Stimulated activated CD4-positive, alpha-beta T cell treated with anti-CD3 and anti-CD28 coated beads, TNF-alpha, amount 100 ng/mL, for 48 hours (primary cell): ENCODE data around the gene CENPV.

Source experiments
- DNase-seq, 3 donors: peaks; one replicate each; pipeline ENCODE4 v3.0.0-alpha.2; 2020; ENCODE audit warnings: low read depth in 3 of 3

The CENPV gene

DNA sequence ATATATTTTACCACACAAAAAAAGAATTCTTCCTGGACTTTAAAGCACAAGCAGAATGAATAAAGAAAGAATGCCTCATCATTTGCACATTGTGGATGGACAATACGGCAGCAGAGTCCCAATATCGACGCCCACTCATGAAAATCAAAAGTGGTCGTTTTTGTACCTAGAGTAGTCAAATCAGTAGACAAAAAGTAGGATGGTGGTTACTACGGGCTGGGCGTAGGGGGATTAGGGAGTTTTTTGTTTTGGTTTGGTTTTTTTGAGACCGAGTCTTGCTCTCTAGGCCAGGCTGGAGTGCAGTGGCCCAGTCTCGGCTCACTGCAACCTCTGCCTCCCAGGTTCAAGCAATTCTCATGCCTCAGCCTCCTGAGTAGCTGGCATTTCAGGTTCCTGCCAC lies 8.6 kb upstream of the CENPV start:
- no peak for DNase-seq

- DNase-seq: no peak
Observed at GRCh38 chr17:16358394-16358793, 5.1 kb upstream of the CENPV start.

- no peak for DNase-seq
Observed at GRCh38 chr17:16354585-16354984, 1.3 kb upstream of the CENPV start.

DNA sequence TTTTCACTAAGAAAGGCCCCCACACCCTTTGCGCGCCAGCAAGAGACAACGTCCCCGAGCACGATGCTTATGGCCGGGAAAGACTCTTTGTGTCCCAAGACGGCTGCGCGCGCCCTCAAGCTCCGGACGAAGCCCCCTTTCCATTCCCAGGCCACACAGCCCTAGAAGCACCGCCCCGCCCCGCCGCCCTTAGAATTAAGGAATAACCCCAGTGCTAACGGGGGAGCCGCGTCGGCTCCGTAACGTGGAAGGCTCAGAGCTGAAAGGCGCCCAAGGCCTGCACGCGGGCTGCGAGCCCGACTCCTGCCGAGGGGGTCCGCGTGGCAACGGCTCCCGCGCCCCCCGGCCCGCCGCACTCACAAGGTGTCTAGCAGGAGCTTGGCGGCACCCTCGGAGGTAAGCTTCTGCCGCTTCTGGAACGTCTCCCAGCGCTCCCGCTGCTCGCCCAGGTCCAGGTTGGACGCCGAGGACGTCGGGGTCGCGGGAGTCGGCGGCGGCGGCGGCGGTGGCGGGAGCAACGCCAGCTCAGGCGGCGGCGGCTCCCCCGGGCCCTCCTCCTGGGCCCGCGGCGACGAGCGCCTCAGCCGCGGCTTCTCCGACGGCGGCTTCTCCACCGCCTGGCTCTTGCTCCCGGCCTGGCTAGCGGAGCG lies 477 bp downstream of the CENPV start:
- peak in 1 of 3 donors; percentile 39 for DNase-seq

DNA sequence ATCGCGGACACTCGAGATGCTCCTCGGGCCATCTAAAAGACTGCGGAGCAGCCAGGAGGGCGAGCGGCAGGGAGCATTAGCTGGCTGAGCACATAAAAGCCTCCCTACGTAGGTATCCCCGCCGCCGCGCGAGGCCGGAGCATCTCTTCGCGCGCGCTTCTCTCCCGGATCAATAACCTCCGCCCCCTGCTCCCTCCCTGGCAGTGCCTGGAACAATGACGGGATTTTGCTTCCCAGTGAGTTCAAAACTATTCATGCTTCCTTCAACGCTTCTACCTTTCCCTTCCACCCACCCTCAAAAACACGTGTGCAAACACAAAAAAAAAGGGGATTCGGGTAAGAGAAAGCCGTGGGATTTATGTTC lies 984 bp downstream of the CENPV start:
- peak in 1 of 3 donors; percentile 26 for DNase-seq

DNA sequence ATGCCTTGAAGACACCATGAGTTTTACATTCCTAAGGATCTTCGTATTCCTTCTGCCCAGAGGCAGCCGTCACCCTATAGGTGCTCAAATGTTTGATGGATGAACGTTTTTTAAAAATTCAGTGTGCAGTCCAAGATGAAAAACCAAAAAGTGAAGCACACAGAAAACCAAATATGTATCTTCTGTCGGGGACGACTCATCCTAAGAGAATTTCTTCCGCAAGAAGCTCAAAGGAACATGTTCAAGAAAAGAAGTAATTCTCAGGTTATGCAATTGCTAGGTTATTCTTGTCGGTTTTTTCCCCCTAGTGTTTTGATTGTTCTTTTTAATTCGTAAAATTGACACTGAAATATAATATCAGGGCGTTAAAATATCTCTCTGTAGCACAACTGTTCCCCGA lies 1.4 kb downstream of the CENPV start:
- DNase-seq: no peak

DNA sequence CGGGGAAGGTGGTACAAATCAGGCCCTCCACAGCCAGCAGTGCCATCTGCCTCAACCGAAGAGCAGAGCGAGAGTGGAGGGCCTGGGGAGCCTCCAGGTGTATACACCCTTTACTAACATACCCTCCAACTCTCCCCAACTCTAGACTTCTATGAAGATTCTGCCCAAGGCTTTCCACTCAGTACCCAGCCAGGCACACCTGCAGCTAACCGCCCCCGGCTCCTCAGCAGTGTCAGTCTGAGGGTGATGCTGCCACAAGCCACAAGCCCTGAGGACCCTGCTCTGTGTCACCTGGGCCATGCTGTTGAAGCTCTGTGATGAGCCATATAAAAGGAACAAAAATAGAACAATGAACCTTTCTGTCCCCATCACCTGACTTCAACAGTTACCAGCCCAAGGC lies 3.8 kb downstream of the CENPV start:
- no peak for DNase-seq

DNA sequence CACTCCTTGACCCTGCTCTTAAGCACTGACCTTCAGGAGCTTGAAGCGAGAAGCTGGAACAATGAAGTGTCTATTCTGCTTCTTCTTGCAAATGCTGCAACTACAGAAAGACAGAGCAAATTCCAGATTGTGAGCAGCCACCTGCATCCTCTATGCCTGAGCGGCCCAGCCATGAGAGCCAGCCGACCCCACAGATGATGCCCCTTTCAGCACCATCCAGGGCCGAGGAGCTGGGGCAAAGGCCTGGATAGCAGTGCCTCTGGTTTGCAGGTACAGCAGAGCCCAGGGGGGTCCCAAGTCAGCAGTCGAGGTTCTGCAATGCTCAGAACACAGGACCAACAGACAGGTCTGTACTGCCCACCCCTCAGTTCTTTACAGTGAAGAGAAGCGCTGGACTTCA lies 4.7 kb downstream of the CENPV start:
- DNase-seq: no peak

GRCh38 chr17:16346721-16347271 lies 6.5 kb downstream of the CENPV start:
- no peak for DNase-seq

DNA sequence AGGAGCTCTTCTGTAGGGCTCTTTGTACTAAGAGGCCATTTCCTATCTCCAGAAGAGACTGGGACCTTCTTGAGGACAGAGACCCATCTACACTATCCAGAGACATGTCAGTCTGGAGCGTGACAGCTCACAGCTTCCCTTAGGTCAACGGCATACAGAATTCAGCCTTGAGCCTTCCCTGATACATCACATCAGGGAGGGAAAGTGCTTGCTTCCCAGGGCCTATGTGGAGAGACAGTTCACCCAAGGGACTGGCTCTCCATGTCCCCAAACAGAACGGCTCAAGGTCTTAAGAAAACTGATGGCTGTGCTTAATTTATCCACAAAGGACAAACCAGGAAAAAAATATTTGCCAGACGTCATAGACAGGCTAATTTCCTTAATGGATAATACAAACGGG lies 7.7 kb downstream of the CENPV start:
- no peak for DNase-seq

GRCh38 chr17:16343569-16343968 lies 9.7 kb downstream of the CENPV start:
- no peak for DNase-seq

DNA sequence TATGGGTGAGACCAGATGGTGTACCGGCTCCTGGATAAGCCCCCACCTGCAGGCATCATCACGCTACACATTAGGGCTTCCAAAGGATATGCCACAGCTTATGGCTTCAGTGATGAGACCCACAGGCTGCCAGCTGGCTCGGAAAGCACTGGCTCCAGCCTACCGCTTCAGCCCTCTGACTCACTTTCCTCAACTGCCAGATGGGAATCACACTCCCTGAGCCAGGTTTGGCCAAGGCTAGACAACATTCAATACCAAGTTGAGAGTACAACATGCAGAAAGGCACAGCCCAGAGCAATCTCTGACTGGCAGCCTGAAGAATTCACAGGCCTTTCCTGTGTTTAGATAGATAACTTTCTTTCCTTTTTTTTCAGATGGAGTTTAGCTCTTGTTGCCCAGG lies 10.3 kb downstream of the CENPV start:
- no peak for DNase-seq

GRCh38 chr17:16339959-16340358 lies 13.3 kb downstream of the CENPV start:
- no peak for DNase-seq

GRCh38 chr17:16339402-16339801 lies 13.9 kb downstream of the CENPV start:
- DNase-seq: no peak

GRCh38 chr17:16338391-16338790 lies 14.9 kb downstream of the CENPV start:
- DNase-seq: no peak

- no peak for DNase-seq
Observed at GRCh38 chr17:16329519-16330271, 23.6 kb downstream of the CENPV start.

GRCh38 chr17:16328997-16329396 lies 24.3 kb downstream of the CENPV start:
- DNase-seq: no peak

DNA sequence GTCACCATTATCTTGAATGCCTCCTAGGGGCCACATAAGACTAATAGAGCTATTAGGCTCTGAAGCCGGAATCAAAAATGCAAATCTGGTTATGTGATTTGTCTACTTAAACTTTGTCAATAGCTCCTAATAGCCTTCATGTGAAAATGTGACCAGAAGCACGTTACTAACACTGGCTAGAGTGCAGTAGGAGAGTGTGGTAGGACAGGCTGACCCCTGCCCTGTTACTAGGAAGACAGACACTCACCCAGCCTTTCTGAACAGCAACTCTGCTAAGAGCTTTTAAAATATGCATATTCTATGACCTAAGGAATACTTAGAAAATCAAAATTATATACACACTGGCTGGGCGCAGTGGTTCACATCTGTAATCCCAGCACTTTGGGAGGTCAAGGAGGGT lies 26.3 kb downstream of the CENPV start:
- no peak for DNase-seq

DNA sequence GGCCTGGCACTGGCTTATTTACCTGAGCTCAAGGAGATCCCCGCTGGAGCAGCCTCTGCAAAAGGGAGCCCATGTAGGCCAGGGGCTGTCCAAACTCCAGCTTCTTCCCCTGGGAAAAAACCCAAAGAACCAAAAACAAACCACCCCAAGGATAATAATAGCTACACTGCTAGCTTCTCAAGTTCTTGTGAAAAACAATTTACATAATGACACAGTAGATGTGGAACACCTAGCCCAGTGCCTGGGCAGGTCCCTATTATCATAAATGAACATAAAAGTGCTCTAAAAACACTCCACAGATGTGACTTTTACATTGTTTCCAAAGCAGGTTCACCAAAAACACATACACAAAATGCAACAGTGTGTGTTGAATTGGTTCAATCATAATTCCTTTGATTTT lies 27.3 kb downstream of the CENPV start:
- DNase-seq: no peak

DNA sequence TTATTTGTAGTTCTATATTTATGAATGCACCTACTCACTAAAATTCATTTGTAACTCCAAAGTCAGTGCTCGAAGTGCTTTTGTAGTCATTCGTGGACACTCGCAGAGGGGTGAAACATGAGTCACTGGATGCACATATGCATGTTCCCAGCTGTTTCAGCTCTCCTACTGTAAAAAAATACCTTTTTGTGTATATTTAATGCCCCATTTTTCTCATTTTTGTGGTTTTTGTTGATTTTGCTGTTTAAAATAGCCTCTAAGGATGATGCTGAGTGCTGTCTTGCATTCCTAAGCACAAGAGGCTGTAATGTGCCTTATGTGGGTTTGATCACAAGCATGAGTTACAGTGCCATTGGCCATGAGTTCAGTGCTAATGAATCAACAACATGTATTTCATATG lies 30.6 kb downstream of the CENPV start:
- no peak for DNase-seq

GRCh38 chr17:16319969-16320368 lies 33.3 kb downstream of the CENPV start:
- no peak for DNase-seq

DNA sequence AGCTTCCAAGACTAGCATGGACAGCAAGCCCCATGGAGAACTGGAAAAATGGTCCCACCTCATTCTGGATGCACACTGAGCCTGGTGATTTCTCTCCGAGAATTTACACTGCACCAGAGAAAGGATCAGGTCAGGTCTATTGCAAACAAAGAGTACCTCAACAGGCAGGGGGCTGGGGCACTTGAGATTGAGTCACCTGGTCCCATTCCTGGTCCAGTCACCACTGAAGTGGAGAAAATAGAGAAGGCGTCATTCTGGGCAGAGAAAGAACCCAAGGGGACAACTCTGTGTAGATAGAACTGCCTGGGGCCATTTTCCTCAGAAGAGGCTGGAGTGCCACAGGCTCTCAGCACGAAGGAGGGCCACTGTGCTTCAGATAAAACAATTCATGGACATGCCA lies 38.4 kb downstream of the CENPV start:
- no peak for DNase-seq

DNA sequence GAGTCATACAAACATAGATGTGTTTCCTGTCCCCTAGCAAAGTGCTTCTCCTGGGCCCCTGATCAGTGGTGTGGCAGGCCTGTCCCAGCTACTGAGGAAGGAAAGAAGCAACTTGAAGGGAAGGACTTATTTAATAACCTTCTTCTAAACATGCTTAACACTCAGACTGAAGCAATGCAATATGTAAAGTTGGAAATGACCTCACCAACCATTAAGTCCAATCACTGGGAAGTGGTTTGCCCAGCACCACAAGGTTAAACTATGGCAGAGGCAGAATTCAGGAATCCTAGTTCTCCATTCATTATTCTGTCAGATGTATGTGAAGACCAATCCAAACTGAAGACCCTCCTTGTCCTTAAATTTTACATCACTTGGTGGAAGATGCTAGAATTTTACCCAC lies 39.1 kb downstream of the CENPV start:
- no peak for DNase-seq
